HG03175 (cell line): ENCODE data around the gene INPPL1.
"Not testable (repeated sequence)": the region's sequence is repeated elsewhere in the genome, so short reads cannot be mapped to it uniquely, and the experiment has no call there.

ENCODE experiments used
- ATAC-seq: cut with Tn5 transposase; IDR thresholded peaks from one replicate; pipeline ENCODE4 v1.9.1; 2021; ENCODE audit warnings: mild to moderate bottlenecking, moderate library complexity; ENCODE audit not compliant: unreplicated experiment

The INPPL1 gene

GRCh38 chr11:72224564-72225410, at the start of gene INPPL1:
Gene INPPL1, plus strand, starts transcription at chr11:72224767. Its CDS starts 218 bp downstream, at chr11:72224985.
- no peak for ATAC-seq

- ATAC-seq, result no peak
Measured at GRCh38 chr11:72177656-72178055, 46.9 kb upstream of the INPPL1 start.

- no peak for ATAC-seq
Measured at GRCh38 chr11:72179049-72179803, 45.3 kb upstream of the INPPL1 start.

- no peak for ATAC-seq
Measured at GRCh38 chr11:72179804-72180396, 44.7 kb upstream of the INPPL1 start.

GRCh38 chr11:72180892-72181552, 43.5 kb upstream of the INPPL1 start:
- ATAC-seq, result not testable (repeated sequence)

GRCh38 chr11:72181553-72181958, 43.0 kb upstream of the INPPL1 start:
- not testable (repeated sequence) for ATAC-seq

- ATAC-seq, result no peak
Measured at GRCh38 chr11:72188267-72188666, 36.3 kb upstream of the INPPL1 start.

- ATAC-seq, result no peak
Measured at GRCh38 chr11:72189455-72190250, 34.9 kb upstream of the INPPL1 start.

- ATAC-seq, result no peak
Measured at GRCh38 chr11:72190631-72191071, 33.9 kb upstream of the INPPL1 start.

- ATAC-seq, result no peak
Measured at GRCh38 chr11:72191961-72192381, 32.6 kb upstream of the INPPL1 start, which contains the start of gene FOLR1. Gene FOLR1, plus strand, starts transcription at chr11:72192140. Its CDS starts 34 bp downstream, at chr11:72192174.

- ATAC-seq, result no peak
Measured at GRCh38 chr11:72195518-72196270, 28.9 kb upstream of the INPPL1 start.

GRCh38 chr11:72201445-72201844, 23.1 kb upstream of the INPPL1 start:
- not testable (repeated sequence) for ATAC-seq

- no peak for ATAC-seq
Measured at GRCh38 chr11:72202571-72202970, 22.0 kb upstream of the INPPL1 start.

- ATAC-seq, result no peak
Measured at GRCh38 chr11:72203163-72203562, 21.4 kb upstream of the INPPL1 start.

GRCh38 chr11:72204886-72205285, 19.7 kb upstream of the INPPL1 start:
- no peak for ATAC-seq

GRCh38 chr11:72206794-72207193, 17.8 kb upstream of the INPPL1 start:
- ATAC-seq, result not testable (repeated sequence)

GRCh38 chr11:72208281-72208680, 16.3 kb upstream of the INPPL1 start:
- ATAC-seq, result no peak

GRCh38 chr11:72209101-72209500, 15.5 kb upstream of the INPPL1 start:
- no peak for ATAC-seq

- ATAC-seq, result no peak
Measured at GRCh38 chr11:72216638-72217037, 7.9 kb upstream of the INPPL1 start, which contains the start of gene FOLR2. Gene FOLR2, plus strand, starts transcription at chr11:72216794. Its CDS starts 1,791 bp downstream, at chr11:72218585.
